Endothelial cell (in vitro differentiated cells): ENCODE data around the gene TPRG1L. TPM values are rescaled to one million over a fixed set of nuclear protein-coding genes. Genes with fewer than 3 reads are reported as not detected.

Experiments used
- DNase-seq: peaks from one replicate; pipeline ENCODE4 v3.0.0; 2021; ENCODE audit warnings: low spot score
- H3K27ac Mint-ChIP-seq: one replicate; pipeline ENCODE4 v1.8.0; 2021; ENCODE audit warnings: mixed read lengths, inconsistent platforms; ENCODE audit not compliant: unreplicated experiment
- H3K27me3 Mint-ChIP-seq: one replicate; pipeline ENCODE4 v1.8.0; 2021; ENCODE audit warnings: mild to moderate bottlenecking, moderate library complexity, mixed read lengths, inconsistent platforms; ENCODE audit not compliant: unreplicated experiment
- H3K36me3 Mint-ChIP-seq: one replicate; pipeline ENCODE4 v1.8.0; 2021; ENCODE audit warnings: mild to moderate bottlenecking, low read depth, mixed read lengths, inconsistent platforms; ENCODE audit not compliant: unreplicated experiment
- H3K4me1 Mint-ChIP-seq: one replicate; pipeline ENCODE4 v1.8.0; 2021; ENCODE audit warnings: mild to moderate bottlenecking, mixed read lengths, inconsistent platforms; ENCODE audit not compliant: unreplicated experiment
- H3K4me3 Mint-ChIP-seq: one replicate; pipeline ENCODE4 v1.8.0; 2021; ENCODE audit warnings: mild to moderate bottlenecking, mixed read lengths, inconsistent platforms; ENCODE audit not compliant: unreplicated experiment
- H3K9me3 Mint-ChIP-seq: one replicate; pipeline ENCODE4 v1.8.0; 2021; ENCODE audit warnings: mixed read lengths, inconsistent platforms; ENCODE audit not compliant: unreplicated experiment
- CTCF ChIP-seq: fragments of 200-600 bp; sonication (generic); IDR thresholded peaks from one replicate; pipeline ENCODE4 v1.5.0; 2021; ENCODE audit warnings: antibody characterized with exemption; ENCODE audit not compliant: unreplicated experiment
- total RNA-seq: library from RNA; stranded (reverse); fragmentation: NEBNext Ultra II Directional; extraction: Animal tissue kit (Norgen Biotek cat#: 25700); gene quantifications from one replicate; pipeline ENCODE4 v1.2.1, GENCODE V29; 2021; ENCODE audit not compliant: unreplicated experiment

Gene TPRG1L
- total RNA-seq, 1 donor from 2014 or later: 35.2 TPM

GRCh38 chr1:3612123-3612522, 12.7 kb upstream of the TPRG1L start:
- no peak for TF ChIP-seq CTCF

GRCh38 chr1:3614755-3615742, 9.8 kb upstream of the TPRG1L start:
- Mint-ChIP-seq H3K27me3 (peaks cover 5% of the 10 kb centered on the region), H3K36me3 (peaks cover 7% of the 10 kb centered on the region), H3K4me3 (no peak overlapping the region), H3K27ac (peak overlapping the region; percentile 95), H3K4me1 (peaks cover 71% of the 10 kb centered on the region), H3K9me3 (no peaks in the 10 kb centered on the region)
- no peak for DNase-seq
- TF ChIP-seq CTCF: peak; percentile 62

More at GRCh38 chr1:3612123-3612522, 12.7 kb upstream of the TPRG1L start:
- Mint-ChIP-seq H3K27ac (no peak overlapping the region), H3K4me3 (peak overlapping the region; percentile 86), H3K4me1 (peaks cover 64% of the 10 kb centered on the region), H3K9me3 (no peaks in the 10 kb centered on the region), H3K27me3 (peaks cover 6% of the 10 kb centered on the region), H3K36me3 (peaks cover 9% of the 10 kb centered on the region)
- no peak for DNase-seq

GRCh38 chr1:3616861-3617260, 8.0 kb upstream of the TPRG1L start:
- H3K4me1 Mint-ChIP-seq: peaks cover 68% of the 10 kb centered on the region
- peaks cover 5% of the 10 kb centered on the region for H3K36me3 Mint-ChIP-seq
- H3K27ac Mint-ChIP-seq: peak overlapping the region; percentile 78
- no peak for TF ChIP-seq CTCF
- no peak for DNase-seq
- H3K27me3 Mint-ChIP-seq: peaks cover 5% of the 10 kb centered on the region
- no peak overlapping the region for H3K4me3 Mint-ChIP-seq
- H3K9me3 Mint-ChIP-seq: no peaks in the 10 kb centered on the region

GRCh38 chr1:3617806-3618345, 6.9 kb upstream of the TPRG1L start:
- Mint-ChIP-seq H3K4me3 (no peak overlapping the region), H3K27me3 (peaks cover 11% of the 10 kb centered on the region), H3K4me1 (peaks cover 63% of the 10 kb centered on the region), H3K9me3 (no peaks in the 10 kb centered on the region), H3K36me3 (peaks cover 9% of the 10 kb centered on the region), H3K27ac (no peak overlapping the region)
- no peak for TF ChIP-seq CTCF
- no peak for DNase-seq

GRCh38 chr1:3618531-3618880, 6.3 kb upstream of the TPRG1L start:
- Mint-ChIP-seq H3K4me1 (peaks cover 62% of the 10 kb centered on the region), H3K36me3 (peaks cover 9% of the 10 kb centered on the region), H3K27ac (peak overlapping the region; percentile 24), H3K27me3 (peaks cover 11% of the 10 kb centered on the region), H3K4me3 (no peak overlapping the region), H3K9me3 (no peaks in the 10 kb centered on the region)
- TF ChIP-seq CTCF: no peak
- DNase-seq: no peak
